DLD1 (cell line): ENCODE results near the gene STK33.

Experiments
- in situ Hi-C: cut with HindIII; loops from 2 replicates; pipeline ENCODE4 v1.10.0; 2017; ENCODE audit warnings: low sequenced_read_pairs

Gene STK33

DNA sequence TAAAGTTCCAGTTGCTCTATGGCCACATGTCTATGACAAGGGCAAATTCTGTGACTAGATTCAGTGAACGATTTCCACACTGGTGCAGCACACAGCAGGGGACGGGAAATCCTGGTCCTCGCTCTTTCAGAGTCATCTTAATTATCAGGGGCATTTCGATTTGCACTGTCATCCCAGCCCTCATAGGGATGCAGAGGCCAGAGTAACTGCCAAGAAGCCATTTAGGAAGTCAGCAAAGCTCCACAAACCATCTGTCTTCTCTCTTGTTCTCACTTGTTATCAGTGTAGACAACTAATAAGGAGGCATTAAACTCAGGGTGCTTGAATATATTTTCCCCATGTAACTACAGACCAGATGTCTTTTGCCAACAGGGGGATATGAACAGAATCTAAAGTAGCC is 151.7 kb downstream of the STK33 start:
- in situ Hi-C loops = no loop called here

DNA sequence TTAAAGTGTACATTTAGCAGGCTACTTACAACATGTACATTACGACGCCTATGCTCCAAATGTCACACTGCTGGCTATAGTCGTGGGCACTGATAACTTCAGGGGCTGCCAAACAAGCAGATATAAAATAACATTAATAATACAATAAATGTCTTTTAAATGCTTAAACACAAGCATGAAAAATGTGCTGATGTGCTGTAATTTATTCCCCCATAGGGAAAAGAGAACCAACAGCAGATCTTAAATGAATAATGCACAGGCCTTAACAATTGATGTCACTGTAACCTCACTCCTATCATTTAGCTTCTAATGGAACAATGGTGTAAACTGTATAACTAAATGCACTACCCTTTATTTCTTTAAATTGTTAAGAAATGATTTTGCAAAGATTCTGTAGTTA is 153.4 kb downstream of the STK33 start:
- in situ Hi-C loops = no loop called here

DNA sequence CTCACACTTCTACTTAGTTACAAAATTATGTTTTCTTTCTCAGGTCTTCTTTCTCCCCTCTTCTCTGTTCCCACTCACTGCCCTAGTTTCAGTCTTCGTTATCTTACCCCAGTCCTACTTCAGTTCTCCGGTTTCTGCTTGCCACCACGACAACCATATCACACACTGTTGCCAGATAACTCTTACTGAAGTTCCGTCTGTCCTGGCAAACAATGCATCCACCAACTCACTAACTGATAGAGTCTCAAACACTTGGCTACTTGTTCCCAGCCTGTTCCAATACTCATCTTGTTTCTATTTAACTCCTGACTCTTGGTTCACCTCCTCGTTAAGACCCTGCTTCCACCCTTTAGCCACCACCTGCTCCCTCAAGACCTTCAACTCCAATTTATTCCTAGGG is 164.5 kb downstream of the STK33 start:
- in situ Hi-C loops = no loop called here

DNA sequence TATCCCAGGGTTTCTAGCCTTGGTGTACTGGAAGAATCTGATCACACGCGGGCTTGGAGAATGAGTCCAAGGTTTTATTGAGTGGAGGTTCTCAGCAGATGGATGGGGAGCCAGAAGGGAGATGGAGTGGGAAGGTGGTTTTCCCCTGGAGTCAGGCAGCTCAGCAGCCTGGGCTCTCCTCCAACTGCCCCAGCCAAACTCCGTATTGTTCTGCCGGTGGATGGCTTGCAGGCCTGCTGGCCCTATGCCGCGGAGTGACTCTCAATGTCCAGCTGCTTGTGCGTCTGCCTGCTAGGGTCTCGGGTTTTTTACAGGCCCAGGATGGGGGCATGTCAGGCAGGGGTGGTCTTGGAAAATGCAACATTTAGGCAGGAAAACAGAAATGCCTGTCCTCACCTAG is 168.0 kb downstream of the STK33 start:
- in situ Hi-C loops = no loop called here

DNA sequence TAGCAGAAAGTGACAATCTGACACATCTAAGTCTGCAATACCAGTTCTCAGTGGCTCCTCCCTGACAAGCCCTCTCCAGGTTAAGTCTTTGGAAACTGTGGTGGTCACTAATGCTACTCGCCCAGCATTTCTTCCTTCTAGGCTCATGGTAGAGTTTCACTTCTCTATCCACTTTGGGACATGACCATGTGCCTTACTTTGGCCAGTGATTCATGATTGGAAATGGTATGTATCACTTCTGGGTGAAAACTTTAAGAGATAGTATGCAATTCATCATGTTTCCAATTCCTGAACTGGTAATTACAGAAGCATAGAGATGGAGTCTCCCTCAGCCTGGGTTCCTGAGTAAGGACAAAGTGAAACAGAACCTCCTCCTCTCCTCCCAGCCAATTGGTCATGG is 178.8 kb downstream of the STK33 start:
- in situ Hi-C loops = no loop called here

DNA sequence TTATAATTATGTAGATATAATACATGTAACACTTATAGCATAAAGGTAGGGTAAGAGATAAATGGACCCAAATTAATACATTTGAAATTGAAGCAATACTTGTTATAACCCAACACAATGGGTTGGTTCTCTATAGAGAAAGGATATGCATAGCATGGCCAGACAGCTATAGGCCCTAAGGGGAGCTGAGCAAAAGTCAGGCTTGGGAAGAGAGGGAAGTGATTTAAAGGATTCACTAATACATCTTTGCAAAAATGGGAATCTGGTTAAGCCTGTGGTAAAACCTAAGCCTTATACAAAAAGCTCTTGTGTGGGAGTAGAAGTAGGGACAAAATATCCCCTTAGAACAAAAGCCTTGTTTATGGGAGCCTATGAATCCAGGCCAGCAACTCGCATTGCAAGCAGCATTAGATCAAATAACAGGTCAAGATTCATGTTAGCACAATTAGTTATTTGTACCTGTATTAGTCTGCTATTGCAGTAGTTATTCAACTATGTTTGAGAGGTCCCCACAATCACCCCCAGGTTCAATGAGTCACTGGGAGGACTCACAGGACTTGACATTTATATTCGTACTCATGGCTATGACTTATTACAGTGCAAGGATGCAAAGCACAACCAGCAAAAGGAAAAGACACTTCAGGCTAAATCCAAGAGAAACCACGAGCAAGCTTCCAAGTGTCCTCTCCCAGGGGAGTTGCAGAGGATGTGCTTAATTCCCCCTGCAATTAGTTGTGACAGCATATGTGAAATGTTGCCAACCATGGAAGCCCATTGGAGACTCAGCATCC is 185.7 kb downstream of the STK33 start:
- in situ Hi-C loops = no loop called here

DNA sequence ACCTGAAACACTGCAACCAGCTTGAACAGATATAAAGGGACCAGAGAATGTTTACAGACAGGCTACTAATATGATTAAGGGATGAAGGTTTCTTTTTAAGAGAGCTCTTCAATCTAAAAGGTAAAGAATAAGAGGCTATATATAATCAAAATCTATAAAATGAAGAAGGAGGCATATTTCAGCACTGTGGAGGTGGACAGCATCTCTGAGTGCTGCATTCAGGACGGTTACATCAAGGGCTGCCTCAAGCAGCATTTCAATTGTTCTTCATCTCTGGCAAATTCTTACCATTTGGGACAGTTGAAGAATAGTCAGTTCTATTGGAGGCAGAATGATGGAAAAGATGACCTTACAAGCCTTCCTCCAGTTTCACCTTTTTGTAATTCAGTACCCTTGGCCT is 190.7 kb downstream of the STK33 start:
- in situ Hi-C loops = no loop called here

DNA sequence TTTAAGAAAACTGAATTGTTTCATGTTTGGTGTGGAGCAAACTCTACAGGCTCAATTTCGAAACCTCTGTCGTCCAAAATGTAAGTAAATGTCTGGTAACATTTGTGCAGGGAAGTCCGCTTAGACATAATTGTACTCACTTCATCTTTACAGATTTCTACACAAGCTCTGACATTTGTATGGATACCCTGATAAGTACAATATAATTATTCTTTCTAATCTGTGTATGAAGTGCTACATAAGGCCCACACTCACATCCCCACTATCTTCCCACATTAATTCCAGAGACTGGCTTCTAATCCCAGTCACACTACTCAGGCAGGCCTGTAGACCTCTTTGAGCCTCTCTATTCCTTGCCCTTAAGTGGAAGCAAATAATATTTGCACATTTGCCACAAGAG is 201.1 kb downstream of the STK33 start:
- in situ Hi-C loops = no loop called here

DNA sequence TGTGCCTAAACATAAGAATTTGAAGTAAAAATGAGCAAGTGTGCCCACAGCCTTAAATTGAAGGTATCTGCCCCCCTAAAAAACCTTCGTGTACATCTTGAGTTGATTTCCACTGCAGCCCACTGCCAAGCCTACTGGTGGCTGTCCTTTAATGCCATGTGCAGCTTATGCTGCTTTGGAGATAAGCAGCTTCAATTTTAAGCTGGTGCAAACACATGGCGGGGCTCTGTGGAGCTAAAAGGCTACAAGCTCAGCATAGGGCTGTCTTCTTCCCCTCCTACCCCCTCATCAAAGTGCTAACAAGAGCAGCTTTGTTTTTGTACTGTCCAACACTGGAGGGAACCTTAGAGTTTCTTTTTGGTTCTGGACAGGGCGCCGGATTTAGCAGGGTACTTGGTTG is 201.9 kb downstream of the STK33 start:
- in situ Hi-C loops = no loop called here

DNA sequence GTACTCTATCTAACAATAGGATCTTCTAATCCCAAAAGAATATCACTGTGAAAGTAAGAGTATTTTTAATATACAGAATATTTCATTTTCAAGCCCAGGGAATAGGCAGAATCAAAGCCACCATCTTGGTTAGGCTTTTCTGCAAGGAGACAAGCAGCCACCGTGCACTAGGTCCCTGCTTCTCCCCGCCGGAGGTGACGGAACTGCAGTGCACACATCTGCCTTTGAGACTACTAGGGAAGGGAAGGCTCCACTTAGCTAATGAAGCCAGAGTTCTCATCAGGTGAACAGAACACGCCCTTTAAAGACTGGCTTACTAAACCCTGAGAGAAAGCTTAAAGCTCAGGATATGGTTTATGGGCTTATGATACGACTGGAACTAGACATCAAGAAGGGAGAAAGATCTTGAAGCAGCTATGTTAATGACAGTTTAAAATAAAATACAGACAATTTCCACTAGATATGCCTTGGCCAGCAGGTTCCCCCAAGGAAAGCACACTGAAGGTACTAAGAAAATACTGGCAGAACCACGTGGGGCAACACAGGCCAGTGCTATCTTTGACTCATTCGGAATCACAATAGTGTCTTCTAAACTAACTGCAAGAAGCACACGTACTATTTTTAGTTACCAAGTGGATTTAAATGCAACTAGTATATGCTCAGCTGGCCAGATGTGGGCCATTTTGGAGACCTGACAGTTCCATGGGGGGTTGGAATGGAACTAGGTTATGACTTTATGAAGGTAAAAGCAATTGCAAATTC is 203.0 kb downstream of the STK33 start:
- in situ Hi-C loops = no loop called here

DNA sequence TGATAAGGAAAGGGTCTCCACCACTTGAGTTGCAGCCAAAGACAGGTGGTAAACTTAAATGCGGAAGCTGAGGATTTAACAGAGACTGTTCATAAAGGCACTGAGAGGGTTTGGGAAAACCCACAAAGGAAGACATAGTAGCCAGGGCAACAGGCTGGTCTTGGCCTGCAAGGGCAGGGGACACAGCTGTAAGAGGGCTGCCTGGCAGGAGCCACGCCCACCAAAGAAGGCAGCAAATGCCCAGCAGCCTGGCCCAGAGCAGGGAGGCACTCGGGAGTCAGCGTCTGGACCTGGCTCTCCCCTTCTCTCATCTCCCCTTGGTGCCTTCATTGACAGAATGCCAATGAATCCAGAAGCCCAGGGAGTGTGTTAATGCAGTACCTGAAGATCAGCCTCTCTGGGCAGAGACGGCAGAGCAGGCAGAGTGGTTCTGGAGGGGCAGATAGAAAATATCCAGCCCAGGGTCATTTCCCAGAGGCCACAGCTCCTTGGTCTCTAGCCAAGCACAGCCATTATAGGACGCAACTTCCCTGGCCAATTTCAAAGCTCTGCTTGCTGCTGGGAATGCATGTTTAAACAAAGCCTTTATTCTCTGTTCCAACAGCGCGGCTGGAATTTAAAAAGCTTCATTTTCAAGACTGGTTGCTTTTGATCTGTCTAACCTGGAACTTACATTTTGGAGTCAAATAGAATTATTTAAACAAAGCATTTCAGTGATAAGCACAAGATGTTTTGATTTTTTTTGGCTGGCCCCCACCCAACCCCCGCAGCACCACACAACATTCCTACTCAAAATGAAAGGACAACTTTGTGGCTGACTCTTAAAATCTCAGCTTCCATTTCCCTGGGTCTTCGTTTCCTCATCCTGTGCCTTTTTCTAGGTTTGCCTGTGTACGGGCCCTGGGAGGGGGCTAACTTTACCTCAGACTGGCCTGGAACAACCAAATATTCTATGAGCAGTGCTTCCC is 204.7 kb downstream of the STK33 start:
- in situ Hi-C loops = no loop called here

DNA sequence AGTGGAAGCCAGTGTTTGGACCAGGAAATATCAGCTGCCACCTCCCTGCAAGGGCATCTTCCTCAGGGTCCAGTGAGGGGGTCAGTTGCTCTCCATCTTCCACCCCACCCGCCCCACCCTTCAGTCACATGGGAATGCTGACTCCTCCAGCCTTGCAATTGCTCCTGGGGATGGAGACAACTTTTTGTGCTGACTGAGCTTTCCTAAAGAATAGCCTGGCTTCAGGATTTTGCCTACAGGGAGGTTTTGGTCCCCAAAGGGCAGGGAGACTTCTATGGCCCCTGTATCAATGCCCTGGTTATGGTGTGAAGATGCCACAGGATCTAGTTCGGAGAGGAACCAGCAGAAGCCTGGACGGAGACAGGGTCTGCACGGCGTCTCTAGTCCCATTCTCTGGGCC is 206.3 kb downstream of the STK33 start:
- in situ Hi-C loops = no loop called here

DNA sequence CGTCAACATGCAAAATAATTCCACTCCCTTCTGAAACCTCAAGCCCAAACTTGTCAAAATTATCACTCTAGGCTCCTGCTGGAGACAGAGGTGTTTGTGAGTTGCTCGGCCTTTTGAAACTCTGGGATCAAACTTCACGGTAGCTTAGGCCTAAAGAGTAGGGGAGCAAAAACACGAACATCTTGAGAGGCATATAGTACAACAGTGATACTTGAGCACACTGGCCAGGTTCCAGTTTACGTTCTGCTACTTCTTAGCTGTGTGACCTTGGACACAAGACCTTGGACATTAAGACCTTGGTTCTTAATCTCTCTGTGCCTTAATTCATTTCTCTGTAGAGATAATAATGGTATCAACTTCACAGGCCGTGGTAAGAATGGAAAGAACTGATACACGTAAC is 206.9 kb downstream of the STK33 start:
- in situ Hi-C loops = no loop called here

DNA sequence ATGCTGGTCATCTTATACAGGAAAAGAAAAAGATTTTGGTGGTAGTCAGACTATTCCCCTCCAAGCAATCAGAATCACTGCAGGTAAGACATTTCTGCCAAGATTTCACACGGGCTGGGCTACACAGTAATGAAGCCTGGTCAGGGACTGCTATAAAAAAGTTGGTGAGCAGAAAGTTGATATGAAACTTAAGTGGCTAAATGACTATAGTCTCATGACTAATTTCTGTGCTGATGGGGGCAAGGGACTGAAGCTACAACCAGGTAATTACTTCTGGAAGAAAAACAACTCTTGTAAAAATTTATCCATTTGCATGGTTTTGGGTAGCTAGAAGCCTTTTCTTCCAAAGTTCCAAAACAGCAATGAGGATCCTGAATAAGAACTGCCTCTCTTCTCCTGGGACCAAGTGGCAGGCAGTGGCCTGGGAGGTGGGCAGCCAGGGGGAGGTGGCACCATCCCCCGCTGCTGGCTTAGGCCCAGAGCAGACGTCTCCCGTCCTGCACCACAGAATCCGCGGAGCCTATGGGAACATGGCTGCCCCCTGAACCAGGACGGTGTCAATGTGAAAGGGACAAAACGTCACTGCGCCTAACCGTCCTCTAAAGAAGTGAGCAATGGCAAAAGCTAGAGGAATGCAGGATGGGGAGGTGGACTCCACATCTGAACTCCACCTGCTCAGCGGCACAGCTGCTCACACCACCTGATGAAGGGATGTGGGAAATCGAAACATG is 207.7 kb downstream of the STK33 start:
- in situ Hi-C loops = no loop called here

DNA sequence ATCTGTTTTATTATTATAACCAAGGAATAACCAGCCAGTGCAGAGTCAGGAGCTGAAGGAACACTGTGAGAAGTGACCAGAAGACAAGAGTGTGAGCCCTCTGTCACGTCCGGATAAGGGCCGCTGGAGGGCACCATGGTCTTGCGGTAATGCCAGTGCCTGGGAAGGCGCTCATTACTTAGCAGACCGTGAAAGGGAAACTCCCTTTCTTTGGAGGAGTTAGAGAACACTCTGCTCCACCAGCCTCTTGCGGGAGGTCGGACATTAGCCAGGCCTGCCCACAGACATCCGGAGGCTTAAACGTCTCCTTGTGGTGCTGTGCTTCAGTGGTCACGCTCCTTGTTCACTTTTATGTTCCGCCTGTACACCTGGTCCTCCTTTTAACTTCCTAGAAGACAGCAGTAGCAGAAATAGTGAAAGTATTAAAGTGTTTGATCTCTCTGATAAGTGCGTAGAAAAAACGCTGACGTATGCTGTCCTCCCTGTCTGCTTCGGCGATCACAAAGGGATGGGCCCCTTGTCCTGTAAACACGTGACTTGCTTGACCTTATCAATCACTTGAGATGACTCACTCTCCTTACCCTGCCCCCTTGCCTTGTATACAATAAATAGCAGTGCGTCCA is 209.7 kb downstream of the STK33 start:
- in situ Hi-C loops = no loop called here

DNA sequence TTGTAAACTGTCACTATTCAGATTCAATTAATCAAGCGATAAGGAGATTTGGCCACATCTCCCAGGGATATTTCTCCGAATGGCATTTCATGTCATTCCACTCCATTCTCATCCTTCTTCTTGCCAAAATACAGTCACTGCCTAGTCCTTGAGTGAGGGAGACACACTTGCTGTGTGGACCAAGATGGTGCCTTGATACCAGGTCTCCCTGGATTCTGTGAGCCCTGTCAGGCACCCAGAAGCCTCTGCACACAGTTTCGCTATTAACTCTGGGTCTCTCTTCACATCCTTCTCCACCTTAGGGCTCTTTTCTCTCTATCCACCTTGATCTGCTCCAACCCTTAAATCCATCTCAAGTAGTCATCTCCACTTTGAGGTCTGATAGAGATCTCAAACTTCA is 210.4 kb downstream of the STK33 start:
- in situ Hi-C loops = no loop called here

DNA sequence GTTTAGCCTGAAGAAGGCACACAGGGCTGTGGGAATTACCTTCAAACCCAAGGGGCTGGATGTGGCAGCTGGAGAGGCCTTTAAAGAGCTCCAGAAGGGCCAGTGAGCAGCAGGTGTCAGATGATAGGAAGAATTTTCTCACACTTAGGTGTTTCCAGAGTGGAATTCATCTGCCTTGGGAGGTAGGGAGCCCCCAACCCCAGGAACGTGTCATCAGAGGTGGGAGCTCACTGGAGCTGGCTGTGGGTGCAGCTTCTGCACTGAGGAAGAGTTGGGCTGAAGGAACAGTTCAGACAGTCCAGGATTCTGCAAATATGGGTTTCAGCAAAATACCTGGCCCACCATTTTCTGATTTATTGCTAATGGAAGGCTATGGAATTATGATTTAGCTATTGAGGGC is 210.8 kb downstream of the STK33 start:
- in situ Hi-C loops = no loop called here

DNA sequence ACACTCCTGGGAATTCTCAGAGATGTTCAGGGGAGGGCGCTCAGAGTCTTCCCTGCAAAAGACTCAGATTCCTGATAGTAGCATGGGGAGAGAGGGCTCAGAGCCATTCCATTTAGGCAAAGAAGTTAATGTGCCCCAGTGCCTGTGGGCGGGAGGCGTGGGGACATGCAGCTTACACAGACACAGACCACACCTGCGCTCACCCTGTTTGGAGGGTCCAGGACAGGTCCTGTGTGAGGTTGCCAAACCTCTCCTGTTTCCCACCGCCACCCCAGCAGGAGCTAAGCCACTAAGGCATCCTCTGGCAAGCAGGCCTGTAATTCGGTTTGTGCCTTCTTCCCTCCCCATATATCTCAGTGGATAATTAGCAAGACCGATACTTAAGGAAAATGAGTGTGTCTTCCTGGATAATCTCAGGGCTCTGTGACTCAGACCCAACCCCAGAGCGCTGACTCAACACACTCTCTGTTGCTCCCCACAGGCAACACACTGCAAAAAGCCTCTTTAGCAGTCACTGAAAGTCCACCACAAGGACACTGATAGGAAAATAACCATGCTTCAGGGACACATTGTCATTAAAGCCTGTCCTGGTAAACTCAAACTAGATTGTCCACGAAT is 211.5 kb downstream of the STK33 start:
- in situ Hi-C loops = no loop called here

DNA sequence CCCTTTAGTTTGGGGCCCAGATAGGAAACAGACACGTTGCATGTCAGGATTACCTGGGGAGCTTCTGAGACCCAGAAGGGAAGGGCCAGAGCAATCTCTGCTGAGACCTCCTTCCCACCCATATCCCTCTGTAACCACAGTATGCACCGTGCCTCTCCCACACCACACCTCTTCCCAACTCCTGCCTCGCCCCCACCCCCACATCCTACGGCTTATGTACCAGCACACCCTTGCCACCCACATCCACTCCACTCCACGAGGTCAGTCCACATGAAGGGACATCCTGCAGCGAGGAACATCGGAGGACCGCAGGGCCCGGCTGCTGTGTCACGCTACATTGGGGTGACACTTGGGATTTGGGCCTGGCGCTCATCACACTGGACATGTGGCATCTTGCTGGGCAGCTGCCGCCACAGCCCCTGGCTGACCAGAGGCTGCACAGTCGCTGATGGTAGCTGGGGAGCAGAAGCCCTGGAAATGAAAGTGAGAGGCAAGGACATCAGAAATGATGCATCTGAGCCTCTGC is 212.1 kb downstream of the STK33 start:
- in situ Hi-C loops = no loop called here

DNA sequence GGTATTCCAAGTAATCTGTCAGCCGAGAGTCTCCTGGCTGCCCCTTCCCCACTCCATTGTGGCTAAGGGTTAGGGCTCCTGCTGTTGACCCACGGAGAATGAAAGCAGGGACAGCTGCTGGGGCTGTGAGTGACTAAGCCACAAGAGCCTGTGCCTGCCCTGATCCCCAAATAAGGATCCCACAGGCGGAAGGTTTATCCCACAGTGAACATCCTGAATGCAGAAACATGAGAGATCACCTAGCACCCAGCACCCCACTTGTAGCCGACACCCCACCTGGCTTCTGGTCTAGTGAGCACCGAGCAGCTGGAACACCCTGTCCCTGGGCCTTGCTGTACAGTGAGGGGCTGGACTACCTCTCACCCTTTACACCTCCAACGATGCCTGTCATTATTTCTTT is 212.7 kb downstream of the STK33 start:
- in situ Hi-C loops = no loop called here
